K562 (cell line): ENCODE data around the gene ALDH5A1. TPM values are rescaled to one million over a fixed set of nuclear protein-coding genes. Genes with fewer than 3 reads are reported as not detected.
A peak's percentile ranks its signal among the peaks of the same experiment; 100 is the strongest.

ENCODE experiments used
- BCOR ChIP-seq: fragments of 450-650 bp; IDR thresholded peaks from 2 replicates; pipeline ENCODE4 v1.6.1; 2016
- BRF1 ChIP-seq: IDR thresholded peaks from 3 replicates; pipeline ENCODE4 v1.6.1; 2011; ENCODE audit warnings: borderline replicate concordance, mild to moderate bottlenecking; ENCODE audit not compliant: insufficient read length; ENCODE audit errors: extremely low read depth
- CHD7 ChIP-seq: fragments of 200-600 bp; sonication (generic); IDR thresholded peaks from one replicate; pipeline ENCODE4 v1.6.1; 2012; ENCODE audit warnings: mild to moderate bottlenecking, low read depth, low read length, inconsistent platforms
- HCFC1 ChIP-seq: IDR thresholded peaks from 2 replicates; pipeline ENCODE4 v1.6.1; 2012; ENCODE audit warnings: low read depth, low read length, improper control_type of control experiment
- ID3 ChIP-seq, 2 experiments: fragments of 250-450 bp in 1 of 2; fragments of 450-650 bp in 1 of 2; sonication (Bioruptor Pico) in 1 of 2; IDR thresholded peaks; 2 replicates each; pipeline versions ENCODE4 v1.6.1 to v1.8.0; 2016 to 2021; ENCODE audit warnings: mild to moderate bottlenecking in 2 of 2, moderate library complexity in 2 of 2, missing compliant biosample characterization in 1 of 2, missing genetic modification characterization in 1 of 2
- MEF2D ChIP-seq: conservative IDR thresholded peaks from 2 replicates; pipeline ENCODE4 v1.6.1; 2016; ENCODE audit warnings: low read depth, missing genetic modification characterization, missing compliant biosample characterization
- MLLT1 ChIP-seq, 2 experiments: fragments of 450-650 bp; IDR thresholded peaks; 2 replicates each; pipeline ENCODE4 v1.6.1; 2016
- NFE2L1 ChIP-seq: fragments of 450-650 bp; IDR thresholded peaks from 2 replicates; pipeline ENCODE4 v1.6.1; 2016; ENCODE audit warnings: missing genetic modification characterization, low read depth, mild to moderate bottlenecking, missing compliant biosample characterization, moderate library complexity, borderline replicate concordance
- PPARD ChIP-seq: fragments of 250-450 bp; sonication (Bioruptor Pico); IDR thresholded peaks from 2 replicates; pipeline ENCODE4 v1.8.0; 2022; ENCODE audit warnings: inconsistent platforms, mild to moderate bottlenecking, moderate library complexity
- RBM39 ChIP-seq: fragments of 200-400 bp; formaldehyde crosslinking; optimal IDR thresholded peaks from 2 replicates; pipeline ENCODE3; 2018; ENCODE audit warnings: low read depth, low read length
- SPI1 ChIP-seq: IDR thresholded peaks from 2 replicates; pipeline ENCODE4 v1.6.1; 2011; ENCODE audit warnings: low read depth, low read length, control low read depth, borderline replicate concordance
- ZNF311 ChIP-seq: fragments of 250-450 bp; sonication (Bioruptor Pico); IDR thresholded peaks from 2 replicates; pipeline ENCODE4 v1.4.0; 2020; ENCODE audit warnings: mild to moderate bottlenecking, moderate library complexity
- ZNF75A ChIP-seq: fragments of 450-650 bp; formaldehyde crosslinking; IDR thresholded peaks from 2 replicates; pipeline ENCODE4 v1.4.0; 2020; ENCODE audit warnings: mild to moderate bottlenecking
- ZZZ3 ChIP-seq: fragments of 450-650 bp; IDR thresholded peaks from 2 replicates; pipeline ENCODE4 v1.6.1; 2016; ENCODE audit warnings: antibody characterized with exemption, mild to moderate bottlenecking, moderate library complexity
- polyA plus RNA-seq, 8 experiments: library from polyadenylated mRNA; depleted of rRNA in 4 of 8; stranded (reverse) in 5 of 8; unstranded in 3 of 8; fragments of >200 nt; fragmentation: Nextera tagmentation in 2 of 8; fragmentation: Illumina TruSeq in 1 of 8; extraction: Ambion mirVana in 2 of 8; extraction: Trizol in 1 of 8; gene quantifications; 2 replicates each; pipeline versions ENCODE4 v1.2.1 to v1.2.3, GENCODE V29; 2011 to 2014; ENCODE audit warnings: inconsistent platforms in 1 of 8, missing spikeins in 1 of 8
- total RNA-seq, 7 experiments: library from RNA; depleted of rRNA in 6 of 7; stranded (reverse); fragments of >200 nt in 6 of 7; fragmentation: Illumina TruSeq in 2 of 7; extraction: Trizol in 2 of 7; gene quantifications; 2 replicates each; pipeline versions ENCODE4 v1.2.1 to v1.2.3, GENCODE V29; 2011 to 2021; ENCODE audit warnings: low replicate concordance in 1 of 7

Gene ALDH5A1
- total and polyA plus RNA-seq, 9 of the 15 experiments (the other 6 are each of a cell fraction or from before 2014, with no cell fraction given): 2.2 to 19.7 (median 9.5) TPM

- TF ChIP-seq CHD7 (no peak), BRF1 (no peak), BCOR (no peak), PPARD (no peak), ID3 (CRISPR knock-in tag; IDR thresholded peaks at IDR 0.05) (no peak), ID3 (tag; IDR thresholded peaks at IDR 0.05) (no peak), SPI1 (no peak), MLLT1 (IDR thresholded peaks at IDR 0.05) (no peak), NFE2L1 (tag) (no peak), RBM39 (no peak), MEF2D (tag) (peak; percentile 63), ZNF311 (peak; percentile 84), HCFC1 (no peak), ZZZ3 (no peak), ZNF75A (CRISPR knock-in tag) (peak; percentile 68; the same call in 1 of the 2 replicates)
Observed at GRCh38 chr6:24522228-24523176, 27.7 kb downstream of the ALDH5A1 start (continued).
